Suprapubic skin (tissue), 4 donors: ENCODE results near the gene GLOD4. TPM values are rescaled to one million over a fixed set of nuclear protein-coding genes. Genes with fewer than 3 reads are reported as not detected.
"Not testable (repeated sequence)": the region's sequence is repeated elsewhere in the genome, so short reads cannot be mapped to it uniquely, and the experiment has no call there.

Experiments used
- DNase-seq, 2 donors: peaks; one replicate each; pipeline ENCODE4 v3.0.0-alpha.2; 2019; ENCODE audit warnings: low spot score in 2 of 2
- H3K27ac ChIP-seq: fragments of 200-600 bp; sonication (generic); one replicate; pipeline ENCODE4 v1.5.1; 2019
- H3K27me3 ChIP-seq: fragments of 200-600 bp; sonication (generic); one replicate; pipeline ENCODE4 v1.5.1; 2019
- H3K36me3 ChIP-seq: fragments of 200-600 bp; sonication (generic); one replicate; pipeline ENCODE4 v1.5.1; 2019
- H3K4me1 ChIP-seq: fragments of 200-600 bp; sonication (generic); one replicate; pipeline ENCODE4 v1.5.1; 2019
- H3K4me3 ChIP-seq: fragments of 200-600 bp; sonication (generic); one replicate; pipeline ENCODE4 v1.5.1; 2019; ENCODE audit warnings: mild to moderate bottlenecking
- H3K9me3 ChIP-seq: fragments of 200-600 bp; sonication (generic); one replicate; pipeline ENCODE4 v1.5.1; 2019
- CTCF ChIP-seq, 2 donors: fragments of 200-600 bp in 1 of 2; fragments of 450-650 bp in 1 of 2; sonication (generic) in 1 of 2; IDR thresholded peaks; one replicate each; pipeline ENCODE4 v1.5.1; 2016 to 2019; ENCODE audit warnings: antibody characterized with exemption in 2 of 2, mild to moderate bottlenecking in 1 of 2, moderate library complexity in 1 of 2
- EP300 ChIP-seq: sonication (generic); formaldehyde crosslinking; IDR thresholded peaks from one replicate; pipeline ENCODE4 v1.6.1; 2017; ENCODE audit warnings: antibody characterized with exemption
- POLR2A ChIP-seq, 2 donors: fragments of 450-650 bp; IDR thresholded peaks; one replicate each; pipeline ENCODE4 v1.6.1; 2017; ENCODE audit warnings: antibody characterized with exemption in 2 of 2, mild to moderate bottlenecking in 2 of 2, moderate library complexity in 2 of 2
- POLR2AphosphoS5 ChIP-seq, 3 donors: sonication (generic); formaldehyde crosslinking; IDR thresholded peaks; one replicate each; pipeline ENCODE4 v1.6.1; 2017; ENCODE audit warnings: antibody characterized with exemption in 3 of 3
- WGBS: methylation state at CpG from one replicate; pipeline ENCODE4 v1.1.5; 2018; 5-methylcytosine and 5-hydroxymethylcytosine counted together
- total RNA-seq, 4 donors: library from RNA; depleted of rRNA; stranded (reverse); fragments of >200 nt; gene quantifications; one replicate each; pipeline ENCODE4 v1.1.0, GENCODE V29; 2016

Gene GLOD4
- total RNA-seq, 4 donors from 2014 or later = 58.9 to 102 (median 72.1) TPM

GRCh38 chr17:753418-753817, 28.7 kb downstream of the GLOD4 start:
- Histone ChIP-seq H3K36me3 (peaks cover 17% of the 10 kb centered on the region), H3K4me1 (peaks cover 24% of the 10 kb centered on the region), H3K4me3 (no peak overlapping the region), H3K9me3 (no peaks in the 10 kb centered on the region), H3K27me3 (no peaks in the 10 kb centered on the region), H3K27ac (peak overlapping the region; percentile 39)
- no peak for DNase-seq
- TF ChIP-seq CTCF (IDR thresholded peaks at IDR 0.05) (no peak), POLR2AphosphoS5 (IDR thresholded peaks at IDR 0.05) (no peak), EP300 (no peak), POLR2A (IDR thresholded peaks at IDR 0.05) (no peak)
- WGBS = 63% methylated on average over 13 of the region's 13 CpGs

GRCh38 chr17:752620-753219, 29.4 kb downstream of the GLOD4 start:
- peak; percentile 87 to 90 for DNase-seq
- Histone ChIP-seq H3K27ac (peak overlapping the region; percentile 84), H3K36me3 (peaks cover 12% of the 10 kb centered on the region), H3K9me3 (no peaks in the 10 kb centered on the region), H3K4me1 (peaks cover 24% of the 10 kb centered on the region), H3K27me3 (no peaks in the 10 kb centered on the region), H3K4me3 (peak overlapping the region; percentile 77)
- 28% methylated on average over 35 of the region's 43 CpGs for WGBS
- TF ChIP-seq POLR2AphosphoS5 (IDR thresholded peaks at IDR 0.05) = no peak
- no peak for TF ChIP-seq CTCF (IDR thresholded peaks at IDR 0.05)
- no peak for TF ChIP-seq EP300
- TF ChIP-seq POLR2A (IDR thresholded peaks at IDR 0.05) = no peak

- Histone ChIP-seq H3K27me3 (no peaks in the 10 kb centered on the region), H3K4me1 (peaks cover 24% of the 10 kb centered on the region), H3K36me3 (peaks cover 12% of the 10 kb centered on the region), H3K27ac (peak within 1 kb of the TSS; percentile 84), H3K9me3 (no peaks in the 10 kb centered on the region), H3K4me3 (peak within 1 kb of the TSS; percentile 77)
- 0% methylated on average over 23 of the region's 87 CpGs for WGBS
- peak; percentile 94 to 95 for DNase-seq
- TF ChIP-seq POLR2A (IDR thresholded peaks at IDR 0.05) = peak; percentile 58 to 60
- TF ChIP-seq EP300 = no peak
- peak in 2 of 3 donors; percentile 24 to 57 for TF ChIP-seq POLR2AphosphoS5 (IDR thresholded peaks at IDR 0.05)
- peak; percentile 77 to 98 for TF ChIP-seq CTCF (IDR thresholded peaks at IDR 0.05)
Measured at GRCh38 chr17:752002-752619, 30.0 kb downstream of the GLOD4 start, which contains the start of gene GEMIN4. TSS of gene GEMIN4 (minus strand) at chr17:752264. CDS start at chr17:752142, 122 bp downstream.

- Histone ChIP-seq H3K9me3 (no peaks in the 10 kb centered on the region), H3K27me3 (no peaks in the 10 kb centered on the region), H3K27ac (peak overlapping the region; percentile 84), H3K4me1 (peaks cover 24% of the 10 kb centered on the region), H3K36me3 (peaks cover 14% of the 10 kb centered on the region), H3K4me3 (peak overlapping the region; percentile 77)
- peak in 1 of 3 donors; percentile 15 for TF ChIP-seq POLR2AphosphoS5 (IDR thresholded peaks at IDR 0.05)
- no peak for TF ChIP-seq POLR2A (IDR thresholded peaks at IDR 0.05)
- WGBS = 3% methylated on average over 13 of the region's 49 CpGs
- DNase-seq = peak in 1 of 2 donors; percentile 73
Measured at GRCh38 chr17:751269-752001, 30.6 kb downstream of the GLOD4 start.

GRCh38 chr17:750431-751037, 31.5 kb downstream of the GLOD4 start:
- peaks cover 24% of the 10 kb centered on the region for H3K4me1 ChIP-seq
- TF ChIP-seq CTCF (IDR thresholded peaks at IDR 0.05) = no peak
- TF ChIP-seq EP300 = no peak
- no peak for TF ChIP-seq POLR2A (IDR thresholded peaks at IDR 0.05)
- no peak for TF ChIP-seq POLR2AphosphoS5 (IDR thresholded peaks at IDR 0.05)
- WGBS = 43% methylated on average over 3 of the region's 8 CpGs
- H3K27me3 ChIP-seq = no peaks in the 10 kb centered on the region
- peak overlapping the region; percentile 77 for H3K4me3 ChIP-seq
- H3K27ac ChIP-seq = no peak overlapping the region
- H3K9me3 ChIP-seq = no peaks in the 10 kb centered on the region
- DNase-seq = no peak
- H3K36me3 ChIP-seq = peaks cover 23% of the 10 kb centered on the region

GRCh38 chr17:749359-749758, 32.7 kb downstream of the GLOD4 start:
- peaks cover 35% of the 10 kb centered on the region for H3K36me3 ChIP-seq
- 95% methylated on average over 7 of the region's 7 CpGs for WGBS
- H3K27ac ChIP-seq, H3K4me3 ChIP-seq, H3K27me3 ChIP-seq, DNase-seq, H3K9me3 ChIP-seq: not testable (repeated sequence)
- peaks cover 24% of the 10 kb centered on the region for H3K4me1 ChIP-seq

GRCh38 chr17:748604-749003, 33.5 kb downstream of the GLOD4 start:
- 100% methylated on average over 4 of the region's 4 CpGs for WGBS
- not testable (repeated sequence) for H3K9me3 ChIP-seq, H3K27me3 ChIP-seq, H3K4me3 ChIP-seq, DNase-seq, H3K27ac ChIP-seq
- H3K36me3 ChIP-seq = peaks cover 42% of the 10 kb centered on the region
- H3K4me1 ChIP-seq = peaks cover 24% of the 10 kb centered on the region
